Subcutaneous abdominal adipose tissue (tissue), 5 donors: Measurements from ENCODE around the gene UBE2J1.

Experiments used
- H3K27ac ChIP-seq: one replicate; pipeline ENCODE4 v1.7.0; 2013; ENCODE audit warnings: low read depth, mild to moderate bottlenecking, inconsistent platforms, low read length, moderate library complexity
- H3K27me3 ChIP-seq, 5 donors: one replicate each; pipeline ENCODE4 v1.7.0; 2013; ENCODE audit warnings: low read length in 5 of 5, inconsistent platforms in 1 of 5; ENCODE audit not compliant: control insufficient read depth in 5 of 5, insufficient read depth in 4 of 5
- H3K36me3 ChIP-seq, 5 donors: one replicate each; pipeline ENCODE4 v1.7.0; 2013; ENCODE audit warnings: low read length in 5 of 5; ENCODE audit not compliant: control insufficient read depth in 5 of 5, insufficient read depth in 5 of 5
- H3K4me1 ChIP-seq, 5 donors: one replicate each; pipeline ENCODE4 v1.7.0; 2013; ENCODE audit warnings: low read length in 5 of 5, mild to moderate bottlenecking in 3 of 5, moderate library complexity in 1 of 5; ENCODE audit not compliant: control insufficient read depth in 5 of 5, insufficient read depth in 5 of 5
- H3K4me3 ChIP-seq, 5 donors: one replicate each; pipeline ENCODE4 v1.7.0; 2013; ENCODE audit warnings: low read length in 5 of 5, low read depth in 1 of 5
- H3K9ac ChIP-seq, 5 donors: one replicate each; pipeline ENCODE4 v1.7.0; 2013; ENCODE audit warnings: low read length in 5 of 5, mild to moderate bottlenecking in 4 of 5, moderate library complexity in 3 of 5
- H3K9me3 ChIP-seq, 5 donors: one replicate each; pipeline ENCODE4 v1.7.0; 2013; ENCODE audit warnings: low read length in 5 of 5; ENCODE audit not compliant: control insufficient read depth in 5 of 5
- donor health status: healthy.
- donor health status: healthy.
- donor health status: healthy.
- donor health status: healthy.
- donor health status: healthy.

The UBE2J1 gene

GRCh38 chr6:89323511-89323971, 29.0 kb downstream of the UBE2J1 start:
- H3K27ac ChIP-seq = peak overlapping the region; percentile 55
- peaks cover 0 to 11% (median 8%) of the 10 kb centered on the region in 5 donors for H3K4me1 ChIP-seq
- no peaks in the 10 kb centered on the region for H3K9me3 ChIP-seq
- H3K36me3 ChIP-seq = peaks cover 6 to 26% (median 18%) of the 10 kb centered on the region in 5 donors
- H3K9ac ChIP-seq = no peak overlapping the region
- no peaks in the 10 kb centered on the region for H3K27me3 ChIP-seq
- no peak overlapping the region for H3K4me3 ChIP-seq

GRCh38 chr6:89321131-89321970, 31.2 kb downstream of the UBE2J1 start:
- Histone ChIP-seq H3K4me1 (peaks cover 0 to 11% (median 8%) of the 10 kb centered on the region in 5 donors), H3K36me3 (peaks cover 2 to 10% (median 3%) of the 10 kb centered on the region in 5 donors), H3K4me3 (no peak overlapping the region), H3K9ac (no peak overlapping the region), H3K27ac (no peak overlapping the region), H3K9me3 (no peaks in the 10 kb centered on the region), H3K27me3 (no peaks in the 10 kb centered on the region)

- Histone ChIP-seq H3K27me3 (no peaks in the 10 kb centered on the region), H3K9ac (no peak overlapping the region), H3K9me3 (no peaks in the 10 kb centered on the region), H3K36me3 (peaks cover 0 to 5% (median 2%) of the 10 kb centered on the region in 5 donors), H3K4me1 (peaks cover 0 to 11% (median 8%) of the 10 kb centered on the region in 5 donors), H3K27ac (no peak overlapping the region), H3K4me3 (no peak overlapping the region)
Measured at GRCh38 chr6:89320012-89320559, 32.4 kb downstream of the UBE2J1 start.

DNA sequence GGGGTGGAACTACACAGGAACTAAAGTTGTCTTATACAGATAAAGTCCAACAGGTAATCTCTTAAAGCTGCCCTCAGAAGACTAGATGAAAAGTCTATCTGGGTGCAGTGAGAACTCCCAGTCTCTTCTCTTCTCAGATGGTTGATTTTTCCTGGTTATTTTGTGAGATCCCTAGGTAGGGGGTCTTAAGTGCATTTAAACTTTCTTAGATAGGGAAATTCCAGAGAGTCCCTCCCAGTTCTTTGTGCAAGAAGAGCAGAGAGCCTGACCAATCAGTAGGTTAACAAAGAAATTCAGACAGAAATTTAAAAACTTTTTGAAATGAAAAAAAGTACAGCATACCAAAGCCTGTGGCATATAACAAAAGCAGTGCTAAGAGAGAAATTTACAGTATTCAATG, 35.5 kb downstream of the UBE2J1 start:
- H3K27ac ChIP-seq = no peak overlapping the region
- no peak overlapping the region for H3K4me3 ChIP-seq
- peaks cover 13 to 22% (median 14%) of the 10 kb centered on the region in 5 donors for H3K4me1 ChIP-seq
- H3K36me3 ChIP-seq = peaks cover 0 to 7% (median 2%) of the 10 kb centered on the region in 5 donors
- no peak overlapping the region for H3K9ac ChIP-seq
- H3K9me3 ChIP-seq = no peaks in the 10 kb centered on the region
- no peaks in the 10 kb centered on the region for H3K27me3 ChIP-seq

- no peaks in the 10 kb centered on the region for H3K9me3 ChIP-seq
- no peak within 1 kb of the TSS for H3K9ac ChIP-seq
- H3K27me3 ChIP-seq = no peaks in the 10 kb centered on the region
- H3K4me1 ChIP-seq = peaks cover 15 to 30% (median 21%) of the 10 kb centered on the region in 5 donors
- H3K4me3 ChIP-seq = no peak within 1 kb of the TSS
- H3K27ac ChIP-seq = no peak within 1 kb of the TSS
- H3K36me3 ChIP-seq = peaks cover 0 to 7% (median 0%) of the 10 kb centered on the region in 5 donors
Measured at GRCh38 chr6:89315249-89315885, 37.2 kb downstream of the UBE2J1 start, which contains the start of gene GABRR2. Gene GABRR2 (minus strand): TSS chr6:89315299. CDS start chr6:89315165, 134 bp downstream.

GRCh38 chr6:89314692-89315091, 37.8 kb downstream of the UBE2J1 start:
- Histone ChIP-seq H3K27me3 (no peaks in the 10 kb centered on the region), H3K9me3 (no peaks in the 10 kb centered on the region), H3K4me3 (no peak overlapping the region), H3K4me1 (peaks cover 15 to 30% (median 21%) of the 10 kb centered on the region in 5 donors), H3K36me3 (peaks cover 0 to 7% (median 0%) of the 10 kb centered on the region in 5 donors), H3K9ac (no peak overlapping the region), H3K27ac (no peak overlapping the region)

GRCh38 chr6:89313006-89313405, 39.5 kb downstream of the UBE2J1 start:
- peak overlapping the region; percentile 79 for H3K27ac ChIP-seq
- H3K4me3 ChIP-seq = no peak overlapping the region
- H3K9me3 ChIP-seq = no peaks in the 10 kb centered on the region
- peaks cover 15 to 30% (median 21%) of the 10 kb centered on the region in 5 donors for H3K4me1 ChIP-seq
- peaks cover 0 to 7% (median 0%) of the 10 kb centered on the region in 5 donors for H3K36me3 ChIP-seq
- peak overlapping the region in 1 of 5 donors; percentile 59 for H3K9ac ChIP-seq
- no peaks in the 10 kb centered on the region for H3K27me3 ChIP-seq

DNA sequence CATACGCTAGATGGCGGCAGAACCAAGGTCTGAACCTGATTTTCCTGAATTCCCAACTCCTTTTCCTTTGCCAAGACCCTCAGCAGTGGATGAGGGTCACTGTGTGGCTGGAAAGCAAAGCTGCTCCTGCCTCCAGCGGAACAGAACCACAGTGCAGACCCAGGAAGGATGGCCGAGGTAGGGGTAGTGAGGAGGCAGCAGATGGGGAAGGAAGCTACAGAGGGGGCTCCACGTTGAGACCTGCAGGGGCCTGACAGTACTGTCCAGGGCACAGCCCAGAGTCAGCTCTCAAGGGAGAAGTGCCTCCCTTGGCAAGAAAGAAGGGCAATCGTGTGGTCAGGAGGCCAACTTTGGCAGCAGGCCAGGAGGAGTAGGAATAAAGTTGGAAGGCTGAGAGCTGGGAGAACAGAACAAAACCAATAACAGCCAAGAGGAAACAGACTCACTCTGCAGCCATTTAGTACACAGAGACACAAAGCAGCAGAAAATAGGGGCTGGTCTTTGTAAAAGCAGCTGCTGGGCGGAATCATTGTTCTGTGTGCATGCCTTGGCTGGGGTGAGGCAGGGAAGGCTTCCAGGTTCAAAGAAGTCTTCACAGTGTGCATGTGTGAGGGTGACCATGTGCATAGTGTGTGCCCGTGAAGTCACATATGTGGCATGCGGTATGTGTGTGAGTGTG, 40.5 kb downstream of the UBE2J1 start:
- Histone ChIP-seq H3K36me3 (peaks cover 0 to 7% (median 0%) of the 10 kb centered on the region in 5 donors), H3K9ac (peak overlapping the region in 3 of 5 donors; percentile 17 to 59 (median 44)), H3K4me1 (peaks cover 15 to 30% (median 21%) of the 10 kb centered on the region in 5 donors), H3K27ac (peak overlapping the region; percentile 79), H3K27me3 (no peaks in the 10 kb centered on the region), H3K9me3 (no peaks in the 10 kb centered on the region), H3K4me3 (peak overlapping the region; percentile 7 to 68 (median 34))

GRCh38 chr6:89311530-89311852, 41.0 kb downstream of the UBE2J1 start:
- Histone ChIP-seq H3K4me3 (peak overlapping the region in 3 of 5 donors; percentile 34 to 68 (median 54)), H3K9me3 (no peaks in the 10 kb centered on the region), H3K27me3 (no peaks in the 10 kb centered on the region), H3K27ac (no peak overlapping the region), H3K36me3 (peaks cover 0 to 7% (median 0%) of the 10 kb centered on the region in 5 donors), H3K4me1 (peaks cover 15 to 30% (median 21%) of the 10 kb centered on the region in 5 donors), H3K9ac (peak overlapping the region in 2 of 5 donors; percentile 44 to 59)
